ENCODE measurements around the gene LGI2.
"Not testable (repeated sequence)": the region's sequence is repeated elsewhere in the genome, so short reads cannot be mapped to it uniquely, and the experiment has no call there.

LGI2 gene

DNA sequence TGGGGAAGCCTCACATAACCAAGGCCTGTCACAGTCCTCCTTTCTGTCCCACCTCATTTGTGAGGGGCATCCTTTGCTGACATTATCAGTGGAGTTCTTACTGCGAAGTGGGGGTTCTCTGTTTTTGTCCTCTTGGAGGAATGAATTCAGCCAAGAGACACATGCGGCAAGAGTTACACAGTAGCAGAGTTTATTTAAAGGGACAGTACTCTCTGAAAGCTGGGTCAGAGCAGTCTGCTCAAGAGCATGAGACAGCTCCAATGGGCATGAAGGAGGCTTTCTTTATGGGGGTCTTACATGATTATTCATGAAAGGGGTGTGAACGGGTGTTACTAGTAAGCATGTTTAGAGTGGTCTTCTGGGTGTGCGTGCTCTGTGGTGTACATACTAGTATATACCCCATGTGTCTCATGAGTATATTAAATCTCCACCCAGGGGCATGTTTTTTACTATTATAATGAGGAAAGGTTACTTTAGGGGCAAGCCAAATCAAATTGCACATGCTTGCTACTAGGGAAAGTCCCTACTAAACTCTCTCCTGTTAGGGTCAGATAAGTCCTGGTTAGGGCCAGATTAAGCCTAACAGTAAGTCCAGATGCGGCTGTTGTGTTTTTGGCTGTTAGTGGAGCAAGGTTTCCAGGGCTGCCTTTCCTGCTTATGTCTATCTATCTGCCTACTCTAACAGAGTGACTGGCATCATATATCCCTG is 19.8 kb upstream of the LGI2 start:
- DNase-seq (ENCODE audit: low spot score) (no peak), FAIRE-seq (no peak)

DNA sequence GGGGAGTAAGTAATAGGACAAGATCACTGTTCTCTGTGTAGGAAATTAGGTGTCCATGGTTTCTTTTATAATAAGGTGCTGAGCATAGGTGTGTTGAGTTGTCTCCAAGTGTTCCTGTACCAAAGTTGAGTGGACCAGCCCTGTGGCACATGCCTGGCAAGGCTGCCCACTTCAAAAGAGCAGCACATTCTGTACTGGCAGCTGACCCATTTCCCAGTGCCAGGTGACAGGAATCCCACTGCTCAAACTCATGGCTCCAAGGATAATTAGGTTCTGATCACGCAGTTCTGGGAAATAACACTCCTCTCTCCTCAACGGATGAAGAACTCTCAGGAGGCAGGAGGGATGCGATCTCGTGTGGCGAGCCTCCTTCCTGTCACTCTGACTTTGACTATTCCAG is 12.8 kb upstream of the LGI2 start:
- DNase-seq (ENCODE audit: low spot score) (no peak), FAIRE-seq (no peak)

DNA sequence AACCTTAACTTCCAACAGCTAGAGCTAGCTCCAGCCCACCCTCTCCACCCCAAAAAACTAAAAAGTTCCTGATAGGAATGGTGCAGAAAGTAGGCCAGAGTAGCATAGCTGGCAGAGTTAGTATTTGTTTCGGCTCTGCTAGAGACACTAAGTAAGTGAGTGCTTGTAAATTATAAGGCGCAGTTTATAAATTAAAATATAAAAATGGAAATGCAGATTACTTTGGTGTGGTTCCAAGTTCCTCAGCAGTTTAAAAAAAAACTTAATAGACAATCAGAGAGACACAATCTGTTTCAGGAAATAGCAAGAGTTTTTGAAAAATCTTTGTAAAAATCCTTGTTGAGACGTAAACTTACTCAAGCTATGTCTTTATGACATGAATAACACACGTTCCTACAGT is 2.8 kb upstream of the LGI2 start:
- DNase-seq (ENCODE audit: low spot score) (no peak), FAIRE-seq (no peak)

DNA sequence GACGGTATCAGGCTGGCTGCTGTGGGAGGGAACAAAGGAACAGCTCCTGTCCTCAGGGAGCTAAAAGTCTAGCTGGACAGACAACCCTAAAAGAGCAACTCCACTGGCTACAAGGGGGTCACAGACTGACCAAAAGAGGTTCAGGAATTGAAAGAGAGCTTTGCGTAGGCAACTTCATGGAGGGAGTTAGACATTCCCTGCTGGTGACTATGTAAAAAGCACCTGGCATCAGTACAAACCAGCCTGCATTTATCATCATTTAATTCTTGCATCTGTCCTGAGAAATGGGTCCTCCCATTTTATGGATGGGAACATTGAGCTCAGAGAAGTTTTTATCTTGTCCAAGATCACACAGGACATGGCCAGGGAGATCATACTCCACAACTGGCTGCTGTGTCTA is 1.4 kb upstream of the LGI2 start:
- FAIRE-seq: no peak
- no peak for DNase-seq (ENCODE audit: low spot score)

DNA sequence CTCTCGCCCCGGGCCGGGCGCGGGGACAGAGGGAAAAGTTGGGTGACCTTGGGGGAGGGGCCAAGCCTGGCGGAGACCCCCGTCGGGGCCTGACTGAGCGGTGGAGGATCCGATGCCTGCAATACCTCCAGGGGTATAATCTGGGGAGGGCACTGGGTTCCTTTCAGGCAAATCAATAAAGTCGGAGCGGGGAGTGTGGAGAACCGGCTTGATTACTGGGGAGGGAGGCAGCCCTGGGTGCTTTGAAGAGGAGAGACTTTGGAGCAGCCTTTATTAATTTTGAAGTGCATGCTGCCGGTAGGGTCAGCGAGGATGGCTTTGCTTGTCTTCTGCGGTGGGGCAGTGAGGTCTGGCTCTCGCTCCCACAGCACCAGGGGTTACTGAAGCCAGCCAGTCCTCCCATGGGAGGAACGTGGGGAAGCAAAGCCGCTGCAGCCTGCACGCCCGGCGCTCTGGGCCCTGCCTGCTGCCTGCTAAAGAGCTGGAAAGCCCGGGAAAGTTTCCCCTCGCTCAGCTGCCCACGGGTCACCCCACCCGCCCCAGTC is 403 bp upstream of the LGI2 start:
- no peak for DNase-seq (ENCODE audit: low spot score)
- no peak for FAIRE-seq

DNA sequence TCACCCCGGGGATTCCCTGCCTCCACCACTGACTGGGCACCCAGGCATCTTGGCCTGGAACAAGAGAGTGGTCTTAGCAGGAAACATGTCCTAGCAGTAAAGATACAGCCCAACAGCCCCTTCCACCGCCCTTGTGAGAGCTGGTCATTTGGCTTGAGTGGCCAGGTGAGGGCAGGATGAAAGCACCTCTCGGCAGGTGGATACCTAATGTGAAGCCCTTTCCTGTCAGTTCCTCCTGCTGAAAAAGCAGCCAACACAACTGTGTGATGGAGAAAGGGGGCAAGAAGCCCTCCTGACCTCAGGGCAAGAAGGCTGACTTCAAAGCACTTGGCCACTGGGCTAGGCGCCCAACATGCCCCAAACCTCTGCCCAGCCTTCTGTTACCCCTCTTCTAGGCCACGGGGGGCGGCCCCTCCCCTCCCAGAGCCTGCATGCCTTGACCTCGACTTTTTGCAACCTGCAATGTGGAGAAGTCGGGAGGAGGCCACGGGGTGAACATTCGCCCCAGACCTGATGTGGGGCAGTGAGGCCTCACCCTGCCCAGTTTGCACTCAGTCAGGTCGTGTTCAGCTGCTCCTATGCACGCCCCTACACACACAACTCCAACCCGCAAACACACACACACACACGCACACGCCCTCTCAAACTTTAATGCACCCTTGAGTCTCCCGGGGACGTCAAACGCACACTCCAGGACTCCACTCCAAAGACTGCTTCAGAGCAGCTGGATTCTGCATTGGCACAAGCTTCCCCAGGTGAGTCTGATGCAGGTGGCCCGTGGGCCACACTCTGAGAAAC is 1.1 kb downstream of the LGI2 start:
- DNase-seq (ENCODE audit: low spot score): no peak

DNA sequence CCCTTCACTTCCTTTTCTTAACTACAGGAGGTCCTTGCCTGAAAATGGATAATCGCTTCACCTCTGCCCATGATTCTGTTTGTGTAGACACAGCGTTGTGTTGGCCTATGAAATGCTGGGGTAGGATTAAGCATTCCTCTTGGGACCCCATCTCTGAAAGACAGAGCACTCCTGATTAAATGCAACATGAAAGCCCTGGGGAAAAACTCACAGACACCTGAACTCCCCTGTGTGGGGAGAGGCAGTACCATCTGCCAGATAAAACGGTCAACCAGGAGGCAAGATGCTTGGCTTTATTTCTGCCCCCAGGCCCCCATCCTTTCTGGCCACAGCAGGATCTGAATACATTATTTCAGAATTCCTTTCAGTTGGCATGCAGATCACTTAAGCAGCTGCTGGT is 1.9 kb downstream of the LGI2 start:
- DNase-seq (ENCODE audit: low spot score): no peak
- FAIRE-seq: no peak

More for the DNA sequence above, 1.1 kb downstream of the LGI2 start:
- no peak for FAIRE-seq

DNA sequence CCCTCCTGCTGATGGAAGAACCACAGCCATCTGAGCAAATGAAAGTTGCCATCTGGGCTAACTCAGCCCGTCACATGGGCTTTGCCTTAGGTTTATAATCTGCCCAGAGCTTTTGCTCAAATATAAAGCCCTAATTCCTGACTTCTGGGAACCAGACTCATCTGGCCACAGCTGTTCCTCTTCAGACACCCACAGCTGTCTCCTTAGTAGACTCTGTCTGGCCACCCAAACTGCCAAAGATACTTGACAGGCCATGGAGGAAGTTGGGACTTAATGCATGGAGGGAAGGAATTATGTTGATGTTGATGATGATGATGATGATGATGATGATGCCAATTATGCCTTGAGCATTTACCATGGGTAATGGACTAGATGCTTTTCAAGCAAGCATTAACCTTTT is 8.0 kb downstream of the LGI2 start:
- FAIRE-seq (no peak), DNase-seq (ENCODE audit: low spot score) (no peak)

DNA sequence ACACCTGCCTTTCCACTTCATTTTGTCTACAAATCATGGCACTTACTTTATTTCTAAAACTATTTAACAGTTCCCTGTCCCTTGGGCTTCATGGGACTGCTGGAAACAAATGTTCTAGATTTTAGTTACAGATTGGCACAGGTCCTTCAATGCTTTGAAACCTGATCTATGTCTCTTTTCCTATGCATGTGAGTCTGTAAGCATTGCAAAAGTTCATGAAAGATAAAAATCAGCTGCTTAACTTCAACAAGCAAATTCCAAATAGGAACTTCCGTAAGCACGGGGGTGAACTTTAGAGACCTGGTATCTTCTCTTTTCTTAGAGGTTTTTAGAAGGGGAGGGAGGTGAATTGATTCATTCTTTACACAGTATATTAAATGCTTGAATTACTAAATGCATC is 9.5 kb downstream of the LGI2 start:
- no peak for DNase-seq (ENCODE audit: low spot score)
- no peak for FAIRE-seq

DNA sequence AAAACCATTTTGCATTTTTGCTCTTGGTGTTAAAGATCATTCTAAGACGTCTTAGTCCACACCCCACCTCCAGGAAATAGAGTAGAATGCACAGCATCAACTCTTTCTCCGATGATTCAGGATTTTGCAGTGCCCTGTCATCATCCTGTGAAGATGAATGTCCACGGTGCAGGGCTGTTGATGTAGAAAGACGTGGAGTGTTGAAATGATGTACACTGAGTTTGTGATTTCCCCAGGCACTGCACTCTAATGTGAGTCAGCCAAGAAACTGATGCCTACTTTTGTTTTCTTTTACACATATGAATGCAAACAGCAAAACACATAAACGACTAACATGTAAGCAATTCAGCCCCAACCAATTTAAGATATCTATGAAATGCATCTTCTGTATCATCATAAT is 10.5 kb downstream of the LGI2 start:
- FAIRE-seq: no peak
- DNase-seq (ENCODE audit: low spot score): no peak

DNA sequence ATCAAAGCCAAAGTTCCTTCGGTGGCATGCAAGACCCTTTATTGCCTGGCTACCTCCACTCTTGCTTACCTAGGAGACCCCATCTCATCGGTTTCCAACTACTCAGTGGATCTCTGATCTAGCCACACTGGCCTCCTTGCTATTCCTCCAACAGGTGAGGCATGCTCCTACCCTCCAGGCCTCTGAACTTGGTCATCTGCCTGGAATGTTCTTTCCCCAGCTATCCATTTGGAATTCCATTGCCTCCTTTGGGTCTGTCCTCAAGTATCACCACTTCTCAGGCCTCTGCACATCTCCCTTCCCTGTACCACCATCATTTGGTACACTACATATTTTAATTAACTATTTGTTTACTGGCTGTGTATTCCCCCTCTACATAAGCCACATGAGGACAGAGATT is 11.2 kb downstream of the LGI2 start:
- FAIRE-seq (no peak), DNase-seq (ENCODE audit: low spot score) (no peak)

DNA sequence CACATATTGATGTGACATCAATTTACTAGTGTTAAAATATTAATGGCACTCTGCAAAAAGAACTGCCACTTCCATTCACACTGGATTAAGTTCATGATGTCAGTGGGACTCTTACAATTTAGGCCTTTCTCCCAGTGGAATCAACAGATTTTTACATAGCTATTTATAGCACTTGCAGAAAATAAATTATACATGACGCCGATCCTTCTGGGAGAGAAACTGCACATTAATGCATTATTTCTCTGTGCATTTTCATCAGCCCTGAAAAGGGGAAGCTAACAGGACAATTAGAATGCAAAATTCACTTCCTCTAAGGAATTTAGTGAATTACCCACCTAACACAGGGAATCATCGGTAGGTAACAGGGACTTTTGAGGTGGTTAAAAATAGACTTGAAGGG is 15.7 kb downstream of the LGI2 start:
- DNase-seq (ENCODE audit: low spot score): no peak
- FAIRE-seq: no peak

DNA sequence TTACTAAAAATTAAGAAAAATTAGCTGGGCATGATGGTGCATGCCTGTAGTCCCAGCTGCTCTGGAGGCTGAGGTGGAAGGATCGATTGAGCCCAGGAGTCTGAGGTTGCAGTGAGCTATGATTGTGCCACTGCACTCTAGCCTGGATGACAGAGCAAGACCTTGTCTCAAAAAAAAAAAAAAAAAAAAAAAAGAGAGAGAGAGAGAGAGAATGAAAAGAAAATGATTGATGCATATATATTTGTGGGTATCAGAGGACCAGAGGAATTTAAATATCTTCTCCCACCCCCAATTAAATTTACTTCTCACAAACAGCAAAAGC is 16.1 kb downstream of the LGI2 start:
- not testable (repeated sequence) for DNase-seq (ENCODE audit: low spot score); FAIRE-seq

DNA sequence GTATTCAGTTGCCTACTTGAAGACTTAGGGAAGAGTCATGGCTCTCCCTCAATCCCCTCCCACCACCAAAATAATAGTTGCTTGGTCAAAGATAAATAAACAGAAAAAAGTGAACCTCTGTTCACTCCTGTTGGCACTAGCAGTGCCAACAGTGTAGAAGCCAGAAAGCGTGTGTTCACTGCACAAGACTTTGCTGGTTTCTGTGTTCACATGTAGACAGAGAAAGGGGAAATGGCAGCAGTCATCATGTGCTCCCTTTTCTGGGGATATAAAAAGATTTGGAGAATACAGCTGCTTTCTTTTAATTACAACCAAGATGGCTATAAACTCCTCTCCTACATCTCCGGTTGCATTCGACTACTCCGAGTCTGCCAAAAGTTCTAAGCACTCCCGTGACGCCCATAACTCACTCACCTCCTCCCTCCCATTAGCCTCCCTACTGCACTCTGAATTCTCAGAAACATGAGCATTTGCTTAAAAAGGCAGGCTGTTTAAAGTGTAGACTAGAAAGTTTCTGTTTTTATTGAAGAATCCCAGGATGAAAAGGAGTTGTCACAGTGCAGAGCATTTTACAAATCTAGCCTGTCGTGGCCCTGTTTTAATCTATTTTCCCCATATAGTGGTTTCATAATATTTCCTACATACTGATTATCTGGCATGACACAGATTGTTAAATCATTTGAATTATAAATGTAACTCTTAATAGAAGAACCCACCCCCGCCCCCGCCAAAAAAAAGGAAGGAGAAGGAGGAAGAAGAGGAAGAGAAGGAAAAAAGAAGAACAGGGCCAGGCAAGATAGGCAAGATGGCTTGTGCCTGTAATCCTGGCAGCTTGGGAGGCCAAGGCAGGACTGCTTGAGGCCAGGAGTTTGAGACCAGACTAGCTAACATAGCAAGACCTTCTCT is 16.7 kb downstream of the LGI2 start:
- no peak for DNase-seq (ENCODE audit: low spot score)
- FAIRE-seq: no peak

DNA sequence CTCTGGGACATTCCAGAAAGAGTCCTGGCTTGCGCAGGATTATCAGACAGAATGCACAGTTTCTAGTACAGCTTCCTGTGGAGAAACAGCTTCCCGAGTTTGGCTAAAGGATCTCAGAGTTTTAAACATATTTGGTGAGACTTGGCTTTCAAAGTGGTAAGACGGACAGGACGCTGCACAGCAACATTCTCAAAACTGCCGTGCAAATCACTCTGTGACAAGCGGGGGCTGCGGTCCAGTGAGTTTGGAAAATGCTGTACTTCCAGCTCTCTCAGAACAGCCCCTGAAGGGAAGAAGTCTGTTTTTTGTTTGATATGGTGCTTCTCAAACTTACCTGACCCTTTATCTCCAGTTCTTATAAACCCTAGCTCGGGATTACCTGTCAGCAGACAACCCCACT is 18.1 kb downstream of the LGI2 start:
- no peak for FAIRE-seq
- DNase-seq (ENCODE audit: low spot score): no peak

DNA sequence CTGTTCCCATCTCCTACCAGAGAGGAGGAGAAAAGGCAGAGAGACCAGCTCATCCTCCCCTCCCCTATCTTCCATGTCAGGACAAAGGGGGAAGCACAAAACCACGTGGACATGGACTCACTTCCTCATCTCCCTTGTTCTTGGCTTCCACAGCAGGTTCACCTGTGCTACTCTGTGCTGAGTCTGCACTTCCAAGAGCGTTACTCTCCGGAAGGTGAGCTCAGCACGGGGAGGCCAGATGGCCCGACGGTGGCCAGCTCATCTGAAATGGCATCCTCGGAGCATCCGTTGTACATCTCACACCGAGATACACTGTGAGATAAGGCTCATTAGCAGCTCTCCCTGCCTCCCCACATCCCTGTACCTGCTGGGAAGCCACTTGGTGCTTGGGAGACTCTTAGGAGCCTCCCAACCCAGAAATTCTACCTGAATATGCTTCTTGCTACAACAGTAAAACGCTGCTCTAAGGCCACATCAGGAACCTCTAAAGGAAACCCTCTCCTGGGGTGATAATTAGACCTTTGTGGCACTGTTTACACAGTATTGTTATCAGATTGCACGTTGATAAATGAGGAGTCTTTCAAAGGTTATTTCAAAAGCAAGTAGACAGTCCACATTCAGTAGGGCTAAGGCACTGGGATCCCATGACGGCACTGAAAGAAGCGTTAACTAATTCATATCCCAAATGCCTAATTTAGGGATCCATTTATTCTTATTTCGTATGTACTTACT is 19.4 kb downstream of the LGI2 start:
- FAIRE-seq (no peak), DNase-seq (ENCODE audit: low spot score) (no peak)

DNA sequence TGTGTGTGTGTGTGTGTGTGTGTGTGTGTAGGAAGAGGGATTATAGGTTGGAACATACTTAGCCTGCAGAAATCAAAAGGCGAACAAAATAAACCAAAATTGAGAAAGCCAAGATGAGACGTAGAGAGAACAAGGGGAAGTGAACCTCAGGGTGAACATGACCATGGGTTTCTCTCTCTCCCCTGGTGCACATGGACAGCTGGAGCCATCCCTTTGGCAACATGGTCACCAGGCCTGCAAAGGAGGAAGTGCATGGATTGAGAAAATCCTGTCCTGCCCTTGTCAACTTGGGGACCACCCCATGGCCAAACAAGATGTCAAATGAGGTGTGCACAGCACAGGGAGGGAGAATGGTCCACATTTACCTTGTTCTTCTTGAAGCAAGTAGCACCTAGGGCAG is 23.1 kb downstream of the LGI2 start:
- FAIRE-seq (no peak), DNase-seq (ENCODE audit: low spot score) (no peak)

DNA sequence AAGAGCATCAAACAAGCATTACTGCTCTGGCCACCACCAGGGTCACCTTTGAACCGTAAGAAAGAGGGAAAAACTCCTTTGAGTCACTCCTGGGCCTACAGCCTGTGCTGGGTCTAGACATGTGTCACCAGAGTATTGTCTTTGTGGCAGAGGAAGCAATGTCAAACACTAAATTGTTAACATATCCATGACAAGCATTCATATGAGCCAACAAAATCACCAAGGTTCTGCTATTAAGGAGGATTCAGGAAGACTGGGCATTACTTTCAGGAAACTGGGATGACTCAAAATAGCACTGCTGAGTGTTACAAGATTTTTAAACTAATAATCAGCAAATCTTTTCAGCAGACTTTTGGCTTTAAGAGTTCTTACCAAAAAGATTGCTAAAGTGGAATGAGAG is 28.1 kb downstream of the LGI2 start:
- no peak for DNase-seq (ENCODE audit: low spot score)
- no peak for FAIRE-seq

DNA sequence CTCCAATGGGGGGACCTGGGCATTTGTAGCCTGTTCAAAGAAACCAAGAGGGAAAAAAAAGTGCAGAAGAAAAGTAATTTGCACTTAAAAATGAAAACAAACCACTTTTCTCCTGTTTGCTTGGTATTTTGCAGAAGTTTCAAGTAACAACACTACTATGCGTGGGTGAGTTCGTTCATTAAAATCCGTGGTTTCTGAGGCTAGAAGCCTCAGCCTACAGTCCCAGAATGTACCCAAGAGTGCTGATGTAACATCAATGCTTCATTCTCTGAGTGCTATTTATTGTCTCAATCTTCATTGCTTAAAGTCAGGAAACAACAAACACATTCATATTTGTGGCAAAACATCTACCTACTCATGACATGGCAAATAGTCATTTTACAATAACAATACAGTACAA is 29.2 kb downstream of the LGI2 start:
- DNase-seq (ENCODE audit: low spot score): no peak
- FAIRE-seq: no peak

DNA sequence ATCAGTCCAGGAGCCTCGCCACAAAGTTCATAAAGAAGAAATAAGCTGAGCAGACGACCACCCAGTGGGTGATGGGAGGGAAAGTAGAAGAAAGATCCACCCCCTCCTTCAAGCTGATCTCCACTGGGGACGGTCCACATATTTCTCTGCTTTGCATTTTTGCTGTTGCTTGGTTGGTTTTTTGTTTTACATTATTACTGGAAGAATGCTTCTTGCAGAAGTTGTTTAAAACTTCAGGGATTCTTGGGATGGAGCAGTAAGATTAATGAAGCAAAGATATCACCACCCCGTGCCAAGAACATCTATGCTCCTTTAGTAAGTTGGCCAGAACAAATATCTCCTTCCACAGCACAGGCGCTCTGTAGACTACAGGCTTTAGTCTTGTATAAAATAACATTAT is 30.1 kb downstream of the LGI2 start:
- DNase-seq (ENCODE audit: low spot score): no peak
- FAIRE-seq: no peak

DNA sequence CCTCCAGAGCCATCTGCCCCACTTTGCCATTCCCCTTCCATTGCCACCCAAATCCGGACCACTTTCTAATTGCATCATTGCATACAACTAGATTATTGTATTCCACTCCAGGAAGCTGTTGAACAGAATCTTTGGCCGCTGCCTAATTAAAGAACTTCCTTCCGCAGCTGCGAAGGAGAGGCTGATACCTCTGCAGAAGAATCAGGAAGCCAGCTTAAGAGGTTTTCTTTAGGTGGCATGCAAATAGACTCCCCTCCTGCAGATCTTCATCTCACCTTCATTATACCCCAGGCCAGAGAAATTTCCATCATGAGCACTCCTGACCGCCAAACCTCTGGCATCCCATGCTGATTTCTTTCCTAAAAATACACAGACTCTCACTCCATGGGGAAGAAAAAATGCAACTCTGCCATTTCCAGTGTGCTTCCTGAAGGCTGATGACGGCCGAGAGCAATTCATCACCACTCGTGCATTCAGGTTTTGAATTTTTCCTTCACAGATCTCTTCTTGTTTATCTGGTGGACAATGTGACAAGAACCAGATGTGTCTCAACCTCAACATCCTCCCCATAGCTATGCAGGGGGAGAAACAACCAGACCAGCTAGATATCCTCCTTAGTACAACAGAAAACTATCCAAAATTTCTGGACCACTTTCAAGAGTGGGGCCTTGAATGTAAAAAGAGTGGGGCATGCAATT is 31.2 kb downstream of the LGI2 start:
- no peak for FAIRE-seq
- no peak for DNase-seq (ENCODE audit: low spot score)

Data from urothelium cell line (cell line).